WERI-Rb-1 (cell line): Measurements from ENCODE around the gene FBLN1.
"Not testable (repeated sequence)": the region's sequence is repeated elsewhere in the genome, so short reads cannot be mapped to it uniquely, and the experiment has no call there.

ENCODE experiments used
- DNase-seq: peaks from one replicate; pipeline ENCODE4 v3.0.0-alpha.2; 2020
- H3K27ac ChIP-seq: fragments of 250-450 bp; sonication (Bioruptor Pico); 2 replicates; pipeline ENCODE4 v1.5.1; 2020; ENCODE audit warnings: mild to moderate bottlenecking, moderate library complexity
- H3K27me3 ChIP-seq: fragments of 250-450 bp; sonication (Bioruptor Pico); 2 replicates; pipeline ENCODE4 v1.5.1; 2021; ENCODE audit warnings: mild to moderate bottlenecking, low read depth, moderate library complexity; ENCODE audit not compliant: insufficient read depth, severe bottlenecking
- H3K36me3 ChIP-seq: fragments of 250-450 bp; sonication (Bioruptor Pico); 2 replicates; pipeline ENCODE4 v1.5.1; 2020; ENCODE audit warnings: mild to moderate bottlenecking, moderate library complexity
- H3K4me3 ChIP-seq: 2 replicates; pipeline ENCODE4 v1.5.1; 2011; ENCODE audit warnings: low read depth, mild to moderate bottlenecking, control low read depth, low read length
- H3K9me3 ChIP-seq: fragments of 250-450 bp; sonication (Bioruptor Pico); 2 replicates; pipeline ENCODE4 v1.5.1; 2021; ENCODE audit warnings: mild to moderate bottlenecking, moderate library complexity; ENCODE audit not compliant: severe bottlenecking
- TF ChIP-seq, protein P1 (sequence below): IDR thresholded peaks from 2 replicates; pipeline ENCODE4 v1.5.1; 2011; ENCODE audit warnings: low read depth, mild to moderate bottlenecking, control low read depth, inconsistent platforms, low read length

FBLN1 gene

DNA sequence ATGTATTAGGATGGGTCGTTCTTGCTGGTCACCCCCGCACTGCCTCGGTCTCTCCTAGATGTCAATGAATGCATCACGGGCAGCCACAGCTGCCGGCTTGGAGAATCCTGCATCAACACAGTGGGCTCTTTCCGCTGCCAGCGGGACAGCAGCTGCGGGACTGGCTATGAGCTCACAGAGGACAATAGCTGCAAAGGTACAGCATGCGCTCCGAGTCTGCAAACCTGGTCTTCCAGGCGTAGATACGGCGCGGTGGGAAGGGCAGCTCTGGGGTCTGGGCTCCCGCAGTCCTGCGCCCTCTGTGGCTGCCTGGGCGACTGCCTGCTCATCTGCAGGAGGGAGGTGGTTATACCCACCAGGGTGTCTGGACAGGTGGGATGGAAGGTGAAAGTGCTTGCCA lies 31.0 kb downstream of the FBLN1 start:
- H3K4me3 ChIP-seq, result no peak overlapping the region
- no peak overlapping the region for H3K27ac ChIP-seq
- H3K27me3 ChIP-seq, result no peaks in the 10 kb centered on the region
- TF ChIP-seq, protein P1, sequence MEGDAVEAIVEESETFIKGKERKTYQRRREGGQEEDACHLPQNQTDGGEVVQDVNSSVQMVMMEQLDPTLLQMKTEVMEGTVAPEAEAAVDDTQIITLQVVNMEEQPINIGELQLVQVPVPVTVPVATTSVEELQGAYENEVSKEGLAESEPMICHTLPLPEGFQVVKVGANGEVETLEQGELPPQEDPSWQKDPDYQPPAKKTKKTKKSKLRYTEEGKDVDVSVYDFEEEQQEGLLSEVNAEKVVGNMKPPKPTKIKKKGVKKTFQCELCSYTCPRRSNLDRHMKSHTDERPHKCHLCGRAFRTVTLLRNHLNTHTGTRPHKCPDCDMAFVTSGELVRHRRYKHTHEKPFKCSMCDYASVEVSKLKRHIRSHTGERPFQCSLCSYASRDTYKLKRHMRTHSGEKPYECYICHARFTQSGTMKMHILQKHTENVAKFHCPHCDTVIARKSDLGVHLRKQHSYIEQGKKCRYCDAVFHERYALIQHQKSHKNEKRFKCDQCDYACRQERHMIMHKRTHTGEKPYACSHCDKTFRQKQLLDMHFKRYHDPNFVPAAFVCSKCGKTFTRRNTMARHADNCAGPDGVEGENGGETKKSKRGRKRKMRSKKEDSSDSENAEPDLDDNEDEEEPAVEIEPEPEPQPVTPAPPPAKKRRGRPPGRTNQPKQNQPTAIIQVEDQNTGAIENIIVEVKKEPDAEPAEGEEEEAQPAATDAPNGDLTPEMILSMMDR, result no peak
- no peaks in the 10 kb centered on the region for H3K9me3 ChIP-seq
- H3K36me3 ChIP-seq, result peaks cover 60% of the 10 kb centered on the region
- no peak for DNase-seq

GRCh38 chr22:45534339-45535192 lies 31.9 kb downstream of the FBLN1 start:
- peaks cover 55% of the 10 kb centered on the region for H3K36me3 ChIP-seq
- no peaks in the 10 kb centered on the region for H3K27me3 ChIP-seq
- DNase-seq, result no peak
- TF ChIP-seq, protein P1, result no peak
- H3K4me3 ChIP-seq, result no peak overlapping the region
- H3K27ac ChIP-seq, result no peak overlapping the region
- no peaks in the 10 kb centered on the region for H3K9me3 ChIP-seq

- Histone ChIP-seq H3K27me3 (no peaks in the 10 kb centered on the region), H3K4me3 (no peak overlapping the region), H3K36me3 (peaks cover 56% of the 10 kb centered on the region), H3K27ac (no peak overlapping the region), H3K9me3 (no peaks in the 10 kb centered on the region)
- no peak for DNase-seq
- TF ChIP-seq, protein P1, result no peak
Observed at GRCh38 chr22:45535290-45535689, 32.6 kb downstream of the FBLN1 start.

GRCh38 chr22:45535835-45536234 lies 33.2 kb downstream of the FBLN1 start:
- not testable (repeated sequence) for H3K4me3 ChIP-seq, H3K9me3 ChIP-seq, H3K27ac ChIP-seq, H3K27me3 ChIP-seq, DNase-seq
- H3K36me3 ChIP-seq, result peaks cover 55% of the 10 kb centered on the region

GRCh38 chr22:45537734-45538181 lies 35.1 kb downstream of the FBLN1 start:
- H3K27me3 ChIP-seq, result no peaks in the 10 kb centered on the region
- no peaks in the 10 kb centered on the region for H3K9me3 ChIP-seq
- TF ChIP-seq, protein P1, result no peak
- no peak for DNase-seq
- peaks cover 57% of the 10 kb centered on the region for H3K36me3 ChIP-seq
- H3K4me3 ChIP-seq, result no peak overlapping the region
- H3K27ac ChIP-seq, result no peak overlapping the region

DNA sequence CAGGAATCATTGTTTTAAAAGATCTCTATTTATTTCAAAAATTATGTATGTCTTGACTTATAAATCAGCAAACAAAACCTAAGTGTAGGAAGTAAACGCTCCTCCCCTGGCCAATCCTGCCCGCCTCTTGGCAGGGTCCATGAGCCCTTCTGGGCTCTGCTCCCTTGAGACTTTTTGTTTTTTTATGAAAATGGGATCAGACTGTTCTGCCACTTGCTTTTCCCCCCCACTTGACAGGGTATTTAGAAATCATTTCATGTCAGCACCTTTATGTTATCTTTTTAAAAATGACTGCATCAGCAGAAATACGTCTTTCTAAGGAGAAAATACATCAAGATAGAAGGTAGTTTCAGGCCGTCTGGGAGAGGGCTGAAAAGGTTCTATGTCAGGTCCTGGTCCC lies 35.6 kb downstream of the FBLN1 start:
- H3K36me3 ChIP-seq, result peaks cover 57% of the 10 kb centered on the region
- no peak overlapping the region for H3K27ac ChIP-seq
- TF ChIP-seq, protein P1, result no peak
- no peaks in the 10 kb centered on the region for H3K27me3 ChIP-seq
- H3K4me3 ChIP-seq, result no peak overlapping the region
- DNase-seq, result no peak
- no peaks in the 10 kb centered on the region for H3K9me3 ChIP-seq
